EH (cell line): ENCODE results near the gene MACC1.
"Not testable (repeated sequence)": the region's sequence is repeated elsewhere in the genome, so short reads cannot be mapped to it uniquely, and the experiment has no call there.

Experiments
- DNase-seq: peaks from one replicate; pipeline ENCODE4 v3.0.0-alpha.2; 2015; ENCODE audit warnings: low read depth

The MACC1 gene

GRCh38 chr7:20128001-20128400 is 89.2 kb downstream of the MACC1 start:
- DNase-seq, result no peak

DNA sequence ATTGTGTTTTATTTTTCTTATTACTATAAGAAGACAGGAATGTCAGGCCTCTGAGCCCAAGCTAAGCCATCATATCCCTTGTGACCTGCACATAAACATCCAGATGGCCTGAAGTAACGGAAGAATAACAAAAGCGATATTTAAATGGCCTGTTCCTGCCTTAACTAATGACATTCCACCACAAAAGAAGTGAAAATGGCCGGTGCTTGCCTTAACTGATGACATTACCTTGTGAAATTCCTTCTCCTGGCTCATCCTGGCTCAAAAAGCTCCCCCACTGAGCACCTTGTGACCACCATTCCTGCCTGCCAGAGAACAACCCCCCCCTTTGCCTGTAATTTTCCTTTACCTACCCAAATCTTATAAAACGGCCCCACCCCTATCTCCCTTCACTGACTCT is 91.1 kb downstream of the MACC1 start:
- not testable (repeated sequence) for DNase-seq

DNA sequence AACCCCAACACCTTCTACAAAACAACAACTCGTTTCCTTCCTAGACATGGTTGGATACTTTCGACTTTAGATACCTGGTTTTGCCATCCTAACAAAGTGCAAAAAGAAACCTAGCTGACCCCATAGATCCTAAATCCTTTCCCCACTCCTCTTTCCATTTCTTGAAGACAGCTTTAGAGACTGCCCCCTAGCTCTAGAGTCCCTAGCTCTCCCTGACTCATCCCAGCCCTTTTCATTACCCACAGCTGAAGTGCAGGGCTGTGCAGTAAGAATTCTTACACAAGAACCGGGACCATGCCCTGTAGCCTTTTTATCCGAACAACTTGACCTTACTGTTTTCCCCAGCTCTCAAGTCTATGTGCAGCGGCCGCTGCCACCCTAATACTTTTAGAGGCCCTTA is 93.1 kb downstream of the MACC1 start:
- DNase-seq, result not testable (repeated sequence)

- DNase-seq, result not testable (repeated sequence)
Measured at GRCh38 chr7:20122653-20123316, 94.4 kb downstream of the MACC1 start.

- DNase-seq, result no peak
Measured at GRCh38 chr7:20122073-20122472, 95.1 kb downstream of the MACC1 start.

- no peak for DNase-seq
Measured at GRCh38 chr7:20121404-20121803, 95.8 kb downstream of the MACC1 start.

GRCh38 chr7:20120611-20121168 is 96.5 kb downstream of the MACC1 start:
- not testable (repeated sequence) for DNase-seq

DNA sequence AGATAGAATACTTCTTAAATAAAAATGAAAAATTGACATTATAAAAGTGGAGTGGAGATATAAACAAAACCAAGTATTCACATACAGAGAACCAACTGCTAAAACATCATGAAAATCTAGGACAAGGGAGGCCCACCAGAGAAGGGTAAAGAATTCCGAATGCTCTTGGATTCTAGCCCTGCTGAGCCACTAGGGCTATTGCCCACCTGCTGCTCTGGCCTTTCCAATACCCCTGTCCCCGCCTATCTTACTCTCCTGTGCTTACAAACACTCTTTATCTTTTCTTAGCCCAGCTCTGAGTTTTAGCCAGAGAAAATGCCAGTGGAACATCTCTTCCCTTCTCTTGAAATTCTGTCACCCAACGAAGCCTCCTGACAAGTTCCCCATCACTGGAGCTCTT is 100.3 kb downstream of the MACC1 start:
- no peak for DNase-seq

DNA sequence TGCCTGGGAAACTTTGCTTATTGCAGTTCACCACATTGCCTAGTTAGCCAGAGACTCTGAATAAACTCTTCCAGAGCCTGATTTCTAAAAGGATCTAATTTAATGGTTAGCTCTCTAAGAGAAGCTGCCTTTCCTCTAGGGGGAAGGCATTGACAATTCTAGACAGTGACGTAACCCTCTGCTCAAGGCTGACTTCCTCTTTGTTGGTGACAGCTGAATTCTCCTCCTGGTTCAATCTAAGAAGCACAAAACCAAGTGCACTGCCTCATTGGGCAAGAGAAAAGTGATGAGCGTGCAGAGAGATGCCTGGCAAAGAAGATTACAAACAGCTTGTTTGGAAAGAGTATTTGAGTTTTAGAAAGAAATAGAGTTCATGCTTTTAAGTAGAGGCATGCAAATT is 102.7 kb downstream of the MACC1 start:
- DNase-seq, result no peak

DNA sequence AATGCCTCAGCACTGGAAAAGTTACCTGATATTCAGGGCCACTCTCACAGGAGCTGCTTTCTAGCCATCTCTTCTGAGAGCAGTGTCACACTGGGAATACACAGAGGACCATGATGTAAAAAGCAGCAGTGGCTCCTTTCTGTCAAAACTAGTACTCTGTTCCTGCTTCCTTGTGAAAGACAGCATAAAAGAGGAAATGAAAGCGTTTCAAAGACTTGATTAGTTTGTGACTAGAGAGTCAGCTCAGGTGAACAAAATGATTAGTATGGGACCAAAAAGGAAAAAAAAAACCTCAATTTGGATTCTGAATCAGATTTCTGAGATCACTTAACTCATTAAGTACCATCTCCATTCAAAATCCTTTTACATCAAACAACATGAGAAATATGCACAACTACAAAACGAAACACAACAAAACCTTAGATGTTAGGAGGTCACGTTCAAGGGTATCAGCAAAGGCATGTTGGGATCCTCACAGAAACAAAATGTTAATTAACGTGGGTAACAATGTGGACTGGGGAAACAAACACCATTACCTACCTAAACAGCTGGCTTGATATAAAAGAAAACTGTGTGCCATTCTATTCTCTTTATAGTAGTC is 103.7 kb downstream of the MACC1 start:
- DNase-seq, result no peak

DNA sequence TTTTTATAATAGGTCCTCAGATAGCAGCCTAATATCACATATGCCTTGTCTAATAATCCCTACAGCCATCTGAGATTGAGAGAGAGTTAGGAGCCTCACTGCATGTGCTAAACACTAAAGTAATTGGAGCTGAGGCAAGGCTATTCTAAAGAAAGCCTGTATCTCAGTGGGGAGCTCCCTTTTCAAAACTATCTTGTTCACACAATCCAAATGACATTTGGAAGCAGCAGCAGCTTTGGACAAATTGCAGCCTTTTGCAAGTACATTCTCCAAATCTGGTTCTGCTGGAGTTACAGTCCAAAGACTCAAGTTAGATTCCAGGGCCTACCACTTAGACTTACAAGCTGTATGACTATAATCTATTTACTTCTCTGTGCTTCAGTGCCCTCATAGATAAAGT is 104.5 kb downstream of the MACC1 start:
- no peak for DNase-seq

DNA sequence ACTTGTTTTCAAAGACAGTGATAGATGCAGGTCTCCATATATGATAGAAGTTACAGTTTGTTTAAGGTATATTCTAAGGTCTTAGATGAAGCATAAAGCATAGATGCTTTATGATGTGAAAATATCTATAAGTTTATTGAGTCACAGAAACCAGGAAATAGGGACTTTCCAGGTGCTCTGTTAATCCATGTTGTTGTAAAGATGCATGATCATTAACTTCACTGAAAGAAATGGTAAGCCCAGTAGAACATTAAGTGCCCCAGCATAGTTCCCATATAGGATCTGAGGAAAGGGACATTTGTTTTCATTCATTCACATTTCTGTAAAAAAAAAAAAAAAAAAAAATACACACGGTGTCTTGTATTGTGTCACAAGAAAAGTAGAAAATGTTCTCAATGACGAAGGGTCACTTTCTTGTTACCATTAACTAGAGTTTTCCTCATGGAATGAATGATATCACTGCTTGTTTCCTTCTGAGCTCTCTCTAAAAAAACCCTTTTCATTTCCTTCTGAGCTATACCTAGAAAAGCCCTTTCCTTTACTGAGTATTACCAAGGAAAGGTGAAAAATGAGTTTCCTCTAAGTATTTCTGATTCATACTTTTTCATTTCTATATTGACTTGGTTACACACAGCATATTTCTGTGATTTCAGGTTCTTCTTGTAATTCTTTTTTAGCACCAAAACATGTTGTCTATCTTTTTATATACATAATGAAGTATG is 105.2 kb downstream of the MACC1 start:
- no peak for DNase-seq

DNA sequence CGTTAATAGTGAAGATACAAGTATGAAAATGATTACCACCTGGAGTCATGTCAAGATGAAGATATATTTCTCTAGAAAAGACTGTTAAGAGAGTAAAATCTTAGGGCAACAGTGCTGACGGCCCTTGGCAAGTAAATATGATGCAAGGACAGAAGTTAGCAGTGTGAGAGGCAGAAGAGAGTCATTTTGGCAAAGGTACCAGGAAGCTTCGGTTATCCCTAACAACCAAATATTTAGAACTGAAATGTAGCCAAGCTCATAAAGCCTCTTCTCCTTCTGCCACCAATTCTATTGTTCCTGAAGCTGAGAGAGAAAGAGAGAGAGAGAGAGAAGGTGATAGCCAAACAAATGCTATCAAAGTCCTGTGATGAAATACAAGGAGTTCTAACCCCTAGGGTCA is 109.6 kb downstream of the MACC1 start:
- no peak for DNase-seq

DNA sequence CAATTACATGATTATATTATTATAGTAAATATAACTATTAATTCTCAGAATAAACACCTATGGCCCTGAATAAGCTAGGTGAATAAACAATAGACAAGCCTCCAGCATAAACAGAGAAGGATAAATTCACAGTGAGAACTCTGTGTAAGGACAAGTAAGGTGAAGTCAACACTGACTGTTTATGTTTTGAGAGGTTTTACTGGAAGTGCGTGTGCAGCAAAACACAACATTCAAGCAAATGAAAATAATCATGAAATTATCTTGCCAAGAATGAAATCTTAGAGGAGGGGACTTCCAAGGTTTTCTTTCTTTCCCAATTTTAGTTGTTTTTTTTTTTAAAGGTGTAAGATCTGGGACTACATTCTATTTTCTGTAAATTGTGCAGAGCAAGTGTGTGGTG is 112.5 kb downstream of the MACC1 start:
- no peak for DNase-seq

DNA sequence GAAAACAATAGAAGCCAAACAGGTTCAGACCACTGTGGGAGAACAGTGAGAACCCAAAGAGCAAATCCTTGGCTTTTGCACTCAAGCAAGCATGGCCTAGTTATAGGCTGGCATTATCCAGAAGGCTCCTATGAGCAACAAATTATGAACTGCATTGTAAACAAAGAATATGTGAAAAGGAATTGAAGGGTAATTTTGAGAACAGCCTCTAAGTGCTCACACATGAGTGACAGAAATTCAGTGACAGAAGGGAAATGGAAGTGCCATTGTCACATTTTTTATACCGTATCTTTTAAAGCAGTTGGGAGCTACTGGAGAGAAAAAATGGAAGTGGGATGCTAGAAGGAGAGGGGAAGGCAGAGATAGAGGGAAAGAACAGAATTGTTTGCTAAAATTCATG is 114.2 kb downstream of the MACC1 start:
- DNase-seq, result no peak

GRCh38 chr7:20095862-20096261 is 121.3 kb downstream of the MACC1 start:
- DNase-seq, result no peak

DNA sequence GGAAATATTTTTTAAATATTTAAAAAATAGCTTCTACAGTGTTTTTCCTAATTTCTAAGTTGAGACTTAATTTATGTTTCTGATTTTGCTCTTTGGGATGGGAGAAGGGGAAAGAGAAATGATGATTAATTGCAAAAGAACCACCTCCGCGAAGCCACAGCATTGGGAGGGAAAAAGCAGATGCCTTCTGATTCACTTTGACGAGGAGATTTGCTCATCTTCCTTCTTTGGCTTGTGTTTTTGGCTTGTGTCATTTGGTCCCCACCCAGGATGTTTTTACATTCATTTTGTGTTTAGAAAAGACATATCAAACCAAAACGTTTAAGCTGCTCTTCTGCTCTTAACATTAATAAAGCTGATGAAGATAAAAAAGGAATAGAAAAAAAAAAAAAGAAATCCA is 121.7 kb downstream of the MACC1 start:
- DNase-seq, result no peak

DNA sequence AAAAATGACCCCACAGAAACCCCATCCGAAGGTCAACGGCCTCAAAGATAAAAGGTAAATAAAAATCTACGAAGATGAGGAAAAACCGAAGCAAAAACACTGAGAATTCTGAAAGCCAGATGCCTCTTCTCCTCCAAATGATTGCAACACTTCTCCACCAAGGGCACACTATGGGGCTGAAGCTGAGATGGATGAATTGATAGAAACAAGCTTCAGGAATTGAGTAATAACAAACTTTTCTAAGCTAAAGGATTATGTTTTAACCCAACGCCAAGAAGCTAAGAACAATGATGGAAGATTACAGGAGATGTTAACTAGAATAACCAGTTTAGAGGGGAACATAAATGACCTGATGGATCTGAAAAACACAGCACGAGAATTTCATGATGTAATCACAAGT is 127.8 kb downstream of the MACC1 start:
- DNase-seq, result no peak

DNA sequence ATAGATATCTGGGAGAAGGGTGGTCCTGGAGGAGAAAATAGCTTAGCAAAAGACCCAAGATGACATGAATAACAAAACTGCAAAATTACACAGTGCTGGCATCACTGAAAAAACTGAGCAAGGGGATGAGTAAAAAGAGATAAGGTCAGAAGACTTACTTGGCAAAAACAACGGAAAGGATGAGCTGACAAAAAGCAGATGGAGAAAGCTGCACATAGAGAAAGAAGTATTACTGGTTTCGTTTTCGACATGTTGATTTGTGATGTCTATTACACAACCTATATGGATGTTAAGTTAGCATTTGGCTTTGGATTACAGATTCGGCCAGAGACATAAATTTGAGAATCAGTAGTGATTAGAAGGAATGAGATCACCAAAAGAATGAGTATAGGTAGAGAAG is 132.1 kb downstream of the MACC1 start:
- DNase-seq, result no peak
